Lung (tissue), 12 donors: ENCODE data around the gene PRKG1. TPM values are rescaled to one million over a fixed set of nuclear protein-coding genes. Genes with fewer than 3 reads are reported as not detected.

Experiments
- ATAC-seq: fragments of 200-7000 bp; cut with Tn5 transposase; one replicate; pipeline ENCODE4 v1.9.1; 2020; ENCODE audit warnings: moderate number of reproducible peaks; ENCODE audit not compliant: insufficient read depth, low FRiP score
- DNase-seq, 3 donors: peaks; one replicate each; pipeline ENCODE4 v3.0.0-alpha.2; 2013 to 2017
- H3K27ac ChIP-seq, 2 donors: one replicate each; pipeline ENCODE4 v1.5.1; 2013; ENCODE audit warnings: mild to moderate bottlenecking in 2 of 2, moderate library complexity in 2 of 2, control low read depth in 1 of 2, inconsistent platforms in 1 of 2, low read depth in 1 of 2, low read length in 1 of 2
- H3K27me3 ChIP-seq, 3 donors: one replicate each; pipeline ENCODE4 v1.5.1; 2013; ENCODE audit warnings: low read length in 2 of 3; ENCODE audit not compliant: control insufficient read depth in 3 of 3, insufficient read depth in 3 of 3
- H3K36me3 ChIP-seq, 4 donors: one replicate each; pipeline ENCODE4 v1.5.1; 2013; ENCODE audit warnings: low read length in 4 of 4, mild to moderate bottlenecking in 1 of 4, moderate library complexity in 1 of 4; ENCODE audit not compliant: control insufficient read depth in 4 of 4, insufficient read depth in 4 of 4
- H3K4me1 ChIP-seq, 5 donors: one replicate each; pipeline ENCODE4 v1.5.1; 2013; ENCODE audit warnings: low read length in 5 of 5, mild to moderate bottlenecking in 2 of 5, moderate library complexity in 1 of 5; ENCODE audit not compliant: control insufficient read depth in 5 of 5, insufficient read depth in 5 of 5
- H3K4me3 ChIP-seq: one replicate; pipeline ENCODE4 v1.5.1; 2013; ENCODE audit warnings: mild to moderate bottlenecking, control low read depth, moderate library complexity
- H3K9ac ChIP-seq, 2 donors: one replicate each; pipeline ENCODE4 v1.5.1; 2013; ENCODE audit warnings: low read length in 2 of 2, control low read depth in 1 of 2; ENCODE audit not compliant: insufficient read depth in 1 of 2
- H3K9me3 ChIP-seq, 4 donors: one replicate each; pipeline ENCODE4 v1.5.1; 2013; ENCODE audit warnings: low read length in 3 of 4, mild to moderate bottlenecking in 1 of 4, moderate library complexity in 1 of 4; ENCODE audit not compliant: control insufficient read depth in 4 of 4, insufficient read depth in 3 of 4
- CTCF ChIP-seq: IDR thresholded peaks from 2 replicates; pipeline ENCODE4 v1.5.1; 2012; ENCODE audit warnings: mild to moderate bottlenecking; ENCODE audit errors: control extremely low read depth, extremely low read depth
- WGBS, 2 donors: extraction: QIAGEN DNeasy Blood & Tissue Kit; methylation state at CpG; one replicate each; pipeline ENCODE4 v1.1.7; 2013; 5-methylcytosine and 5-hydroxymethylcytosine counted together
- polyA plus RNA-seq, 2 donors: library from polyadenylated mRNA; stranded (reverse); fragments of 200-250 nt; gene quantifications; one replicate each; pipeline ENCODE4 v1.2.1, GENCODE V29; 2013
- total RNA-seq, 2 donors: library from RNA; depleted of rRNA in 1 of 2; stranded (reverse); fragments of >200 nt in 1 of 2; gene quantifications; one replicate each; pipeline ENCODE4 v1.2.1, GENCODE V29; 2014 to 2021
- donor health status: control.
- donor health status: control.
- donor health status: Bipolar disorder and iron deficiency.
- donor health status: healthy.
- donor health status: DM: yes; HTN: yes; CAD: no.

Gene PRKG1
- total and polyA plus RNA-seq, 4 donors = 2.1 to 50.8 (median 15.1) TPM

- H3K9me3 ChIP-seq = no peaks in the 10 kb centered on the region
- no peak for TF ChIP-seq CTCF
- peaks cover 0 to 2% (median 0%) of the 10 kb centered on the region in 4 donors for H3K36me3 ChIP-seq
- no peak for ATAC-seq
- no peak overlapping the region for H3K27ac ChIP-seq
- H3K9ac ChIP-seq = no peak overlapping the region
- DNase-seq = no peak
- H3K4me3 ChIP-seq = no peak overlapping the region
- H3K4me1 ChIP-seq = peaks cover 0 to 3% (median 0%) of the 10 kb centered on the region in 5 donors
- 87 to 90% methylated on average over 1 of the region's 1 CpG for WGBS, 2 donors
- H3K27me3 ChIP-seq = no peaks in the 10 kb centered on the region
Measured at GRCh38 chr10:52287866-52288265, 1213.6 kb downstream of the PRKG1 start.

GRCh38 chr10:52297747-52298146 lies 1223.5 kb downstream of the PRKG1 start:
- Histone ChIP-seq H3K9me3 (no peaks in the 10 kb centered on the region), H3K27ac (no peak overlapping the region), H3K4me1 (no peaks in the 10 kb centered on the region), H3K27me3 (no peaks in the 10 kb centered on the region), H3K36me3 (peaks cover 0 to 5% (median 0%) of the 10 kb centered on the region in 4 donors), H3K4me3 (no peak overlapping the region), H3K9ac (no peak overlapping the region)
- ATAC-seq = no peak
- 77 to 88% methylated on average over 4 of the region's 4 CpGs for WGBS, 2 donors
- no peak for DNase-seq
- TF ChIP-seq CTCF = no peak

GRCh38 chr10:52300599-52301277 lies 1226.5 kb downstream of the PRKG1 start:
- no peaks in the 10 kb centered on the region for H3K27me3 ChIP-seq
- TF ChIP-seq CTCF = no peak
- no peak overlapping the region for H3K27ac ChIP-seq
- H3K9ac ChIP-seq = peak overlapping the region in 1 of 2 donors; percentile 1
- H3K4me3 ChIP-seq = no peak overlapping the region
- H3K9me3 ChIP-seq = no peaks in the 10 kb centered on the region
- 88 to 91% methylated on average over 4 of the region's 4 CpGs for whole genome bisulfite sequencing, 2 donors
- no peaks in the 10 kb centered on the region for H3K4me1 ChIP-seq
- ATAC-seq (no peak), DNase-seq (no peak)
- H3K36me3 ChIP-seq = no peaks in the 10 kb centered on the region
